ENCODE measurements around the gene TMBIM1. TPM values are rescaled to one million over a fixed set of nuclear protein-coding genes. Genes with fewer than 3 reads are reported as not detected.

TMBIM1 gene
- 20.7 TPM for polyA plus RNA-seq (2013, experiment 1 of 2)
- 17.9 TPM for polyA plus RNA-seq (2013, experiment 2 of 2)

- H3K4me2 ChIP-seq (ENCODE audit: low read length), result peak within 1 kb of the TSS; percentile 24
- DNase-seq, result peak; percentile 76
- peaks cover 2% of the 10 kb centered on the region for H3K79me1 ChIP-seq (ENCODE audit: low read length)
- peak within 1 kb of the TSS; percentile 94 for H3K56ac ChIP-seq (ENCODE audit: low read length)
- H3K4me1 ChIP-seq (ENCODE audit: control insufficient read depth, low read depth, low read length), result peaks cover 9% of the 10 kb centered on the region
- H3K9ac ChIP-seq (ENCODE audit: low read length), result peak within 1 kb of the TSS; percentile 93
- no peaks in the 10 kb centered on the region for H3K27me3 ChIP-seq (ENCODE audit: insufficient read depth, low read length, poor library complexity)
- H2AK5ac ChIP-seq (ENCODE audit: low read length), result no peak within 1 kb of the TSS
- H3K18ac ChIP-seq (ENCODE audit: low read length), result peak within 1 kb of the TSS; percentile 63
- no peaks in the 10 kb centered on the region for H3K79me2 ChIP-seq (ENCODE audit: control insufficient read depth, insufficient read depth, low read length)
- no peak within 1 kb of the TSS for H2BK15ac ChIP-seq (replicated peaks; ENCODE audit: low read depth)
- H2BK5ac ChIP-seq (ENCODE audit: low read length), result no peak within 1 kb of the TSS
- WGBS (ENCODE audit: extremely low coverage, insufficient coverage, low lambda C conversion rate), result no CpG with 5 or more reads among the region's 63 CpGs
- no peak within 1 kb of the TSS for H4K5ac ChIP-seq (ENCODE audit: low read length)
- H2BK120ac ChIP-seq (ENCODE audit: low read depth, low read length), result no peak within 1 kb of the TSS
- H3K27ac ChIP-seq (ENCODE audit: low read depth, low read length), result no peak within 1 kb of the TSS
- no peak within 1 kb of the TSS for H4K8ac ChIP-seq (ENCODE audit: low read depth, low read length)
- H3K4me3 ChIP-seq (ENCODE audit: low read length), result peak within 1 kb of the TSS; percentile 72
- H3K36me3 ChIP-seq (ENCODE audit: control insufficient read depth, insufficient read depth, low read length), result no peaks in the 10 kb centered on the region
- H3K23ac ChIP-seq (ENCODE audit: low read length), result no peak within 1 kb of the TSS
- H3K4ac ChIP-seq (ENCODE audit: low read depth, low read length), result peak within 1 kb of the TSS; percentile 83
Observed at GRCh38 chr2:218292048-218293014, at the start of gene TMBIM1. TSS of gene TMBIM1 (minus strand) at chr2:218292503. CDS start at chr2:218282141, 10,362 bp downstream.

DNA sequence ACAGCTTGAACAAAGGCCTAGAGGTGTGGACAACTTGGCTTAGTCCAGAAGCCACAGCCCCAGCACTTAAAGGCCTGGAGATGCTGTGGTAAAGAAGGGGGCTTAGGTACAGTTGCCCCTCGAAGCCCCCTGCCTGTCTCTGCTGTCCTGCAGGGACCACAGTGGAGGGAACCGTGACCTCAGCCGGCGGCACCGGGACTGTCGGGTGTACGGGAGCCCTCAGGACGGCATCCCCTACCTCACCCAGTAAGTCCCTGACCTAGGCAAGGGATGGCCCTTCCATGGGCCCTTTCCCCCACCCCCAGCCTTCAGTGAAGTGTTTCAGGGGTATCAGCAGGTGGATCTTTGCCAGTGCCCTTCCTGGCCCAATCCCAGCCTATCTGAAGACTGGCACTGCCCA, 49.1 kb upstream of the TMBIM1 start:
- Histone ChIP-seq H3K79me1 (ENCODE audit: low read length) (no peaks in the 10 kb centered on the region), H3K4me2 (ENCODE audit: low read length) (no peak overlapping the region), H3K27ac (ENCODE audit: low read depth, low read length) (no peak overlapping the region), H3K79me2 (ENCODE audit: control insufficient read depth, insufficient read depth, low read length) (no peaks in the 10 kb centered on the region), H3K27me3 (ENCODE audit: insufficient read depth, low read length, poor library complexity) (no peaks in the 10 kb centered on the region), H2AK5ac (ENCODE audit: low read length) (no peak overlapping the region), H3K56ac (ENCODE audit: low read length) (no peak overlapping the region), H4K5ac (ENCODE audit: low read length) (no peak overlapping the region), H2BK120ac (ENCODE audit: low read depth, low read length) (no peak overlapping the region), H3K4me3 (ENCODE audit: low read length) (no peak overlapping the region), H2BK15ac (replicated peaks; ENCODE audit: low read depth) (no peak overlapping the region), H3K18ac (ENCODE audit: low read length) (no peak overlapping the region), H3K36me3 (ENCODE audit: control insufficient read depth, insufficient read depth, low read length) (no peaks in the 10 kb centered on the region), H3K23ac (ENCODE audit: low read length) (no peak overlapping the region), H4K8ac (ENCODE audit: low read depth, low read length) (no peak overlapping the region), H2BK5ac (ENCODE audit: low read length) (no peak overlapping the region), H3K9ac (ENCODE audit: low read length) (no peak overlapping the region), H3K4me1 (ENCODE audit: control insufficient read depth, low read depth, low read length) (no peaks in the 10 kb centered on the region), H3K4ac (ENCODE audit: low read depth, low read length) (no peak overlapping the region)
- no CpG with 5 or more reads among the region's 8 CpGs for WGBS (ENCODE audit: extremely low coverage, insufficient coverage, low lambda C conversion rate)
- no peak for DNase-seq

- WGBS (ENCODE audit: extremely low coverage, insufficient coverage, low lambda C conversion rate), result no CpG with 5 or more reads among the region's 9 CpGs
- H2BK5ac ChIP-seq (ENCODE audit: low read length), result no peak overlapping the region
- no peak overlapping the region for H3K23ac ChIP-seq (ENCODE audit: low read length)
- no peak overlapping the region for H3K18ac ChIP-seq (ENCODE audit: low read length)
- H3K4me2 ChIP-seq (ENCODE audit: low read length), result no peak overlapping the region
- H2BK120ac ChIP-seq (ENCODE audit: low read depth, low read length), result no peak overlapping the region
- H2AK5ac ChIP-seq (ENCODE audit: low read length), result no peak overlapping the region
- H3K27me3 ChIP-seq (ENCODE audit: insufficient read depth, low read length, poor library complexity), result no peaks in the 10 kb centered on the region
- no peak overlapping the region for H3K4me3 ChIP-seq (ENCODE audit: low read length)
- no peak overlapping the region for H3K56ac ChIP-seq (ENCODE audit: low read length)
- no peaks in the 10 kb centered on the region for H3K36me3 ChIP-seq (ENCODE audit: control insufficient read depth, insufficient read depth, low read length)
- H3K4me1 ChIP-seq (ENCODE audit: control insufficient read depth, low read depth, low read length), result no peaks in the 10 kb centered on the region
- no peak overlapping the region for H2BK15ac ChIP-seq (replicated peaks; ENCODE audit: low read depth)
- H3K27ac ChIP-seq (ENCODE audit: low read depth, low read length), result no peak overlapping the region
- H3K4ac ChIP-seq (ENCODE audit: low read depth, low read length), result no peak overlapping the region
- H4K5ac ChIP-seq (ENCODE audit: low read length), result no peak overlapping the region
- H3K9ac ChIP-seq (ENCODE audit: low read length), result no peak overlapping the region
- H3K79me2 ChIP-seq (ENCODE audit: control insufficient read depth, insufficient read depth, low read length), result no peaks in the 10 kb centered on the region
- no peak overlapping the region for H4K8ac ChIP-seq (ENCODE audit: low read depth, low read length)
- DNase-seq, result no peak
- H3K79me1 ChIP-seq (ENCODE audit: low read length), result no peaks in the 10 kb centered on the region
Observed at GRCh38 chr2:218340656-218341055, 48.4 kb upstream of the TMBIM1 start.

DNA sequence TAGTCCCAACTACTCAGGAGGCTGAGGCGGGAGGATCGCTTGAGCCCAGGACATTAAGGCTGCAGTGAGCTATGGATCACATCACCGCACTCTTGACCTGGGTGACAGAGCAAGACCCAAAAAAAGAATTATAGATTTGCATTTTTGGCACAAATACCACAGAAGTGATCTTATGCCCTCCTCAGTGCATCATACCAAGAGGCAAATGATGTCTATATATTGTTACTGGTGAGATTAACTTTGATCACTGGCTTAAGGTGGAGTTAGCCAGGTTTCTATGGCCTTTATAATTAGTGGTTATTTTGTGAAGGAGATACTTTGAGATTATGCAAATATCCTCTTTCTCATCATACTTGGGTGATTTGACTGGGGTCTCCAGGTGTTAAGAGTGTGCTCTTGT, 42.2 kb upstream of the TMBIM1 start:
- H3K36me3 ChIP-seq (ENCODE audit: control insufficient read depth, insufficient read depth, low read length), result no peaks in the 10 kb centered on the region
- no peak overlapping the region for H3K18ac ChIP-seq (ENCODE audit: low read length)
- no peak for DNase-seq
- no peak overlapping the region for H3K23ac ChIP-seq (ENCODE audit: low read length)
- no peak overlapping the region for H2BK120ac ChIP-seq (ENCODE audit: low read depth, low read length)
- H4K5ac ChIP-seq (ENCODE audit: low read length), result no peak overlapping the region
- H3K27ac ChIP-seq (ENCODE audit: low read depth, low read length), result no peak overlapping the region
- no peak overlapping the region for H2BK15ac ChIP-seq (replicated peaks; ENCODE audit: low read depth)
- H3K4ac ChIP-seq (ENCODE audit: low read depth, low read length), result no peak overlapping the region
- H3K4me2 ChIP-seq (ENCODE audit: low read length), result no peak overlapping the region
- H3K9ac ChIP-seq (ENCODE audit: low read length), result no peak overlapping the region
- H3K27me3 ChIP-seq (ENCODE audit: insufficient read depth, low read length, poor library complexity), result no peaks in the 10 kb centered on the region
- H3K56ac ChIP-seq (ENCODE audit: low read length), result no peak overlapping the region
- no peak overlapping the region for H2AK5ac ChIP-seq (ENCODE audit: low read length)
- H3K4me1 ChIP-seq (ENCODE audit: control insufficient read depth, low read depth, low read length), result peaks cover 2% of the 10 kb centered on the region
- H3K4me3 ChIP-seq (ENCODE audit: low read length), result no peak overlapping the region
- H2BK5ac ChIP-seq (ENCODE audit: low read length), result no peak overlapping the region
- no peaks in the 10 kb centered on the region for H3K79me1 ChIP-seq (ENCODE audit: low read length)
- no peak overlapping the region for H4K8ac ChIP-seq (ENCODE audit: low read depth, low read length)
- H3K79me2 ChIP-seq (ENCODE audit: control insufficient read depth, insufficient read depth, low read length), result no peaks in the 10 kb centered on the region
- WGBS (ENCODE audit: extremely low coverage, insufficient coverage, low lambda C conversion rate), result no CpG with 5 or more reads among the region's 3 CpGs

GRCh38 chr2:218332920-218333645, 40.8 kb upstream of the TMBIM1 start:
- Histone ChIP-seq H3K27ac (ENCODE audit: low read depth, low read length) (no peak overlapping the region), H4K5ac (ENCODE audit: low read length) (no peak overlapping the region)
- no peak for DNase-seq

More at GRCh38 chr2:218332920-218333645, 40.8 kb upstream of the TMBIM1 start:
- H3K9ac ChIP-seq (ENCODE audit: low read length), result no peak overlapping the region
- no peak overlapping the region for H3K4ac ChIP-seq (ENCODE audit: low read depth, low read length)
- H2AK5ac ChIP-seq (ENCODE audit: low read length), result no peak overlapping the region
- peaks cover 2% of the 10 kb centered on the region for H3K4me1 ChIP-seq (ENCODE audit: control insufficient read depth, low read depth, low read length)
- no peaks in the 10 kb centered on the region for H3K36me3 ChIP-seq (ENCODE audit: control insufficient read depth, insufficient read depth, low read length)
- H2BK120ac ChIP-seq (ENCODE audit: low read depth, low read length), result no peak overlapping the region
- H3K56ac ChIP-seq (ENCODE audit: low read length), result no peak overlapping the region
- no peaks in the 10 kb centered on the region for H3K79me1 ChIP-seq (ENCODE audit: low read length)
- no peaks in the 10 kb centered on the region for H3K79me2 ChIP-seq (ENCODE audit: control insufficient read depth, insufficient read depth, low read length)
- no peak overlapping the region for H3K4me2 ChIP-seq (ENCODE audit: low read length)
- no peak overlapping the region for H3K18ac ChIP-seq (ENCODE audit: low read length)
- no peak overlapping the region for H4K8ac ChIP-seq (ENCODE audit: low read depth, low read length)
- H3K4me3 ChIP-seq (ENCODE audit: low read length), result no peak overlapping the region
- no peak overlapping the region for H2BK5ac ChIP-seq (ENCODE audit: low read length)
- H3K27me3 ChIP-seq (ENCODE audit: insufficient read depth, low read length, poor library complexity), result no peaks in the 10 kb centered on the region
- no peak overlapping the region for H2BK15ac ChIP-seq (replicated peaks; ENCODE audit: low read depth)
- WGBS (ENCODE audit: extremely low coverage, insufficient coverage, low lambda C conversion rate), result no CpG with 5 or more reads among the region's 16 CpGs
- no peak overlapping the region for H3K23ac ChIP-seq (ENCODE audit: low read length)

Measured in mesendoderm (in vitro differentiated cells).